ENCODE measurements around the gene PRPF8. TPM values are rescaled to one million over a fixed set of nuclear protein-coding genes. Genes with fewer than 3 reads are reported as not detected.

PRPF8 gene
- total and polyA plus RNA-seq, 2 donors (not counting 1 experiment from before 2014, with no cell fraction given): 177 to 423 TPM

DNA sequence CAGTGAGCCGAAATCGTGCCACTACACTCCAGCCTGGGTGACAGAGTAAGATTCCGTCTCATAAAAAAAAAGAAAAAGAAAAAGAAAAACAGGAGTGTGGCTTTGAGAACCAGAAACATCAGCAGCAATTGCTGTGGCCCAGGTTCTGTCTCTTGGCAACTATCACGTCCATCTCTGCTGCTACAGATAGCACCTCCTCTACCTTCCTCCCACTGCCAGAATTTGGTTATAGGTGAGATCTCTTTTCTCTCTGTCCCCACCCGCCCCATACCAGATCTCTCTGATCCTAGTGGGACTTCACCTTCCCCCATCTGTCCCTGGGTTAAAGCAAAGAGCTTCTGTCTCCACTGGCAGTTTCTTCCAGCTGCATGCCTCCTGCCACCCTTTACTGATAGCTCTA lies 22.4 kb upstream of the PRPF8 start:
- no peaks in the 10 kb centered on the region for H4K20me1 ChIP-seq (ENCODE audit: control insufficient read depth, insufficient read depth, low read length, poor library complexity, severe bottlenecking)
- no peak overlapping the region for H3K4me2 ChIP-seq (replicated peaks; ENCODE audit: low read depth, low read length, poor library complexity, severe bottlenecking)
- Mint-ChIP-seq H3K4me3 (no peak overlapping the region), H3K9me3 (ENCODE audit: insufficient read depth) (no peaks in the 10 kb centered on the region), H3K27ac (no peak overlapping the region), H3K27me3 (peaks cover 45% of the 10 kb centered on the region), H3K4me1 (peaks cover 6% of the 10 kb centered on the region)
- 100% methylated on average over 4 of the region's 5 CpGs for WGBS (ENCODE audit: insufficient coverage)
- no peaks in the 10 kb centered on the region for H3K79me2 ChIP-seq (ENCODE audit: control insufficient read depth, insufficient read depth, low read length)
- no peak for TF ChIP-seq EZH2 (IDR thresholded peaks at IDR 0.05; ENCODE audit: borderline replicate concordance, insufficient read depth, low read depth, low read length, poor library complexity, severe bottlenecking)
- TF ChIP-seq, protein P1, sequence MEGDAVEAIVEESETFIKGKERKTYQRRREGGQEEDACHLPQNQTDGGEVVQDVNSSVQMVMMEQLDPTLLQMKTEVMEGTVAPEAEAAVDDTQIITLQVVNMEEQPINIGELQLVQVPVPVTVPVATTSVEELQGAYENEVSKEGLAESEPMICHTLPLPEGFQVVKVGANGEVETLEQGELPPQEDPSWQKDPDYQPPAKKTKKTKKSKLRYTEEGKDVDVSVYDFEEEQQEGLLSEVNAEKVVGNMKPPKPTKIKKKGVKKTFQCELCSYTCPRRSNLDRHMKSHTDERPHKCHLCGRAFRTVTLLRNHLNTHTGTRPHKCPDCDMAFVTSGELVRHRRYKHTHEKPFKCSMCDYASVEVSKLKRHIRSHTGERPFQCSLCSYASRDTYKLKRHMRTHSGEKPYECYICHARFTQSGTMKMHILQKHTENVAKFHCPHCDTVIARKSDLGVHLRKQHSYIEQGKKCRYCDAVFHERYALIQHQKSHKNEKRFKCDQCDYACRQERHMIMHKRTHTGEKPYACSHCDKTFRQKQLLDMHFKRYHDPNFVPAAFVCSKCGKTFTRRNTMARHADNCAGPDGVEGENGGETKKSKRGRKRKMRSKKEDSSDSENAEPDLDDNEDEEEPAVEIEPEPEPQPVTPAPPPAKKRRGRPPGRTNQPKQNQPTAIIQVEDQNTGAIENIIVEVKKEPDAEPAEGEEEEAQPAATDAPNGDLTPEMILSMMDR (IDR thresholded peaks at IDR 0.05): no peak
- ATAC-seq (ENCODE audit: low read depth) (no peak), DNase-seq (no peak)
- intact Hi-C loops (cut with micrococcal nuclease): no loop called here
- CTCF ChIA-PET: no interaction called here
- H3K27ac ChIP-seq (ENCODE audit: low read length in 2 of 2): no peak overlapping the region
- H3K27me3 ChIP-seq (replicated peaks in 1 of 4; ENCODE audit: control extremely low read depth in 1 of 4, control insufficient read depth in 3 of 4, insufficient read depth in 4 of 4, low read length in 3 of 4): peaks cover 0 to 48% (median 24%) of the 10 kb centered on the region in 4 experiments
- peaks cover 0 to 13% (median 0%) of the 10 kb centered on the region in 3 donors for H3K9me3 ChIP-seq (ENCODE audit: control extremely low read depth in 1 of 3, control insufficient read depth in 2 of 3, insufficient read depth in 1 of 3, low read length in 2 of 3)
- no peak overlapping the region for H3K4me3 ChIP-seq (ENCODE audit: control extremely low read depth in 1 of 5, extremely low read depth in 1 of 5, insufficient read depth in 1 of 5, low read depth in 2 of 5, low read length in 4 of 5)
- H3K9ac ChIP-seq (ENCODE audit: low read length): no peak overlapping the region
- H3K36me3 ChIP-seq (replicated peaks in 1 of 2; ENCODE audit: control extremely low read depth in 1 of 2, control insufficient read depth in 1 of 2, extremely low read depth in 1 of 2, insufficient read depth in 2 of 2, low read length in 1 of 2): no peaks in the 10 kb centered on the region
- no peak overlapping the region for H2AFZ ChIP-seq (ENCODE audit: insufficient read depth, low read depth, low read length, poor library complexity, severe bottlenecking)
- peaks cover 16% of the 10 kb centered on the region in 2 donors for H3K4me1 ChIP-seq (ENCODE audit: control insufficient read depth in 2 of 2, insufficient read depth in 2 of 2, low read length in 2 of 2)
- POLR2A ChIA-PET: interaction anchor here (0.7 kb wide), 1 partner anchor 729 kb away, joined by 3 read pairs; no protein-coding TSS in a partner anchor

DNA sequence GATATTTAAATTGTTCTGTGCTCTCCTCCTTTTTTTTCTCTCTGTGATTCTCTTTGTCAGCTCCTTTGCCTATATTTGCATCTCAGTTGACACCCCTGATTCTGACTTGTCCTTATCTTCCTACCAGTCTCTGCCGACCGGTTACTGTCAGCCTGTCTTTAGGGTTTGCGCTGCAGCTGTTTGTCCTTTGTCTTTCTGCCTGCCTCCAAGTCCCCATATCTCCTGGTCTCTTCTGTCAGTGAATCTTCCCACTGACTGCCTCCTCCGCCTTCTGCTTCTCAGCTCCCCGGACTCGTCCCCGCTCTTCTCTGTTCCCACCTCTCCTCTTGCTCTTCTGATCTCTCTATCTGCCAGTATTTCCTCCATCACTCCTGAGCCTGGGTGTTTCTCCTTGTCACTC lies 20.3 kb upstream of the PRPF8 start:
- Histone ChIP-seq H3K4me1 (ENCODE audit: control insufficient read depth in 2 of 2, insufficient read depth in 2 of 2, low read length in 2 of 2) (peaks cover 6 to 7% of the 10 kb centered on the region in 2 donors), H3K27me3 (replicated peaks in 1 of 4; ENCODE audit: control extremely low read depth in 1 of 4, control insufficient read depth in 3 of 4, insufficient read depth in 4 of 4, low read length in 3 of 4) (peaks cover 0 to 36% (median 18%) of the 10 kb centered on the region in 4 experiments), H4K20me1 (ENCODE audit: control insufficient read depth, insufficient read depth, low read length, poor library complexity, severe bottlenecking) (no peaks in the 10 kb centered on the region), H3K79me2 (ENCODE audit: control insufficient read depth, insufficient read depth, low read length) (no peaks in the 10 kb centered on the region), H3K27ac (ENCODE audit: low read length in 2 of 2) (no peak overlapping the region), H3K9me3 (ENCODE audit: control extremely low read depth in 1 of 3, control insufficient read depth in 2 of 3, insufficient read depth in 1 of 3, low read length in 2 of 3) (peaks cover 0 to 10% (median 0%) of the 10 kb centered on the region in 3 donors), H3K9ac (ENCODE audit: low read length) (no peak overlapping the region), H3K36me3 (replicated peaks in 1 of 2; ENCODE audit: control extremely low read depth in 1 of 2, control insufficient read depth in 1 of 2, extremely low read depth in 1 of 2, insufficient read depth in 2 of 2, low read length in 1 of 2) (no peaks in the 10 kb centered on the region), H2AFZ (ENCODE audit: insufficient read depth, low read depth, low read length, poor library complexity, severe bottlenecking) (no peak overlapping the region), H3K4me3 (ENCODE audit: control extremely low read depth in 1 of 5, extremely low read depth in 1 of 5, insufficient read depth in 1 of 5, low read depth in 2 of 5, low read length in 4 of 5) (no peak overlapping the region), H3K4me2 (replicated peaks; ENCODE audit: low read depth, low read length, poor library complexity, severe bottlenecking) (no peak overlapping the region)
- WGBS (ENCODE audit: insufficient coverage): 96% methylated on average over 7 of the region's 7 CpGs
- no peaks in the 10 kb centered on the region for H3K9me3 Mint-ChIP-seq (ENCODE audit: insufficient read depth)
- H3K27ac Mint-ChIP-seq: no peak overlapping the region
- CTCF ChIA-PET: interaction anchor here (1.0 kb wide), 1 partner anchor 12 kb away, joined by 3 read pairs; no protein-coding TSS in a partner anchor
- intact Hi-C loops (cut with micrococcal nuclease): no loop called here
- ATAC-seq (ENCODE audit: low read depth): no peak
- TF ChIP-seq, protein P1 (IDR thresholded peaks at IDR 0.05): no peak
- no peak for TF ChIP-seq EZH2 (IDR thresholded peaks at IDR 0.05; ENCODE audit: borderline replicate concordance, insufficient read depth, low read depth, low read length, poor library complexity, severe bottlenecking)
- DNase-seq: no peak
- POLR2A ChIA-PET: no interaction called here
- no peak overlapping the region for H3K4me3 Mint-ChIP-seq
- peaks cover 27% of the 10 kb centered on the region for H3K27me3 Mint-ChIP-seq
- H3K4me1 Mint-ChIP-seq: no peaks in the 10 kb centered on the region

Measured in B cell (primary cell).